PC-3 (cell line): ENCODE measurements around the gene NHERF2.

Experiments
- CTCF ChIP-seq: fragments of 300-600 bp; sonication (generic); conservative IDR thresholded peaks from 2 replicates; pipeline ENCODE4 v1.5.1; 2017; ENCODE audit warnings: antibody characterized with exemption, low read depth, mild to moderate bottlenecking, low read length
- EZH2 ChIP-seq: fragments of 300-600 bp; sonication (generic); IDR thresholded peaks from one replicate; pipeline ENCODE4 v1.6.1; 2017; ENCODE audit warnings: antibody characterized with exemption, mild to moderate bottlenecking, low read length; ENCODE audit not compliant: unreplicated experiment
- EZH2phosphoT487 ChIP-seq: fragments of 300-600 bp; sonication (generic); IDR thresholded peaks from 2 replicates; pipeline ENCODE4 v1.6.1; 2018; ENCODE audit warnings: mild to moderate bottlenecking, antibody characterized with exemption, low read length, borderline replicate concordance

GRCh38 chr16:1987198-1987597 lies 39.5 kb upstream of the NHERF2 start:
- TF ChIP-seq EZH2 = no peak
- TF ChIP-seq CTCF = no peak
- no peak for TF ChIP-seq EZH2phosphoT487
